T-helper 22 cell (primary cell): ENCODE measurements around the gene EFNA4.
"Not testable (repeated sequence)": the region's sequence is repeated elsewhere in the genome, so short reads cannot be mapped to it uniquely, and the experiment has no call there.

ENCODE experiments used
- DNase-seq: peaks from one replicate; pipeline ENCODE4 v3.0.0-alpha.2; 2020; ENCODE audit warnings: low read depth

The EFNA4 gene

DNA sequence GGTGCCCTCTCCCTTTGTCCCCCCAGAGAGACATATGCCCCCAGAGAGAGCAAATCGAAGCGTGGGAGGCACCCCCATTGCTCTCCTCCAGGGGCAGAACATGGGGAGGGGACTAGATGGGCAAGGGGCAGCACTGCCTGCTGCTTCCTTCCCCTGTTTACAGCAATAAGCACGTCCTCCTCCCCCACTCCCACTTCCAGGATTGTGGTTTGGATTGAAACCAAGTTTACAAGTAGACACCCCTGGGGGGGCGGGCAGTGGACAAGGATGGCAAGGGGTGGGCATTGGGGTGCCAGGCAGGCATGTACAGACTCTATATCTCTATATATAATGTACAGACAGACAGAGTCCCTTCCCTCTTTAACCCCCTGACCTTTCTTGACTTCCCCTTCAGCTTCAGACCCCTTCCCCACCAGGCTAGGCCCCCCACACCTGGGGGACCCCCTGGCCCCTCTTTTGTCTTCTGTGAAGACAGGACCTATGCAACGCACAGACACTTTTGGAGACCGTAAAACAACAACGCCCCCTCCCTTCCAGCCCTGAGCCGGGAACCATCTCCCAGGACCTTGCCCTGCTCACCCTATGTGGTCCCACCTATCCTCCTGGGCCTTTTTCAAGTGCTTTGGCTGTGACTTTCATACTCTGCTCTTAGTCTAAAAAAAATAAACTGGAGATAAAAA, 23.5 kb downstream of the EFNA4 start:
- no peak for DNase-seq

DNA sequence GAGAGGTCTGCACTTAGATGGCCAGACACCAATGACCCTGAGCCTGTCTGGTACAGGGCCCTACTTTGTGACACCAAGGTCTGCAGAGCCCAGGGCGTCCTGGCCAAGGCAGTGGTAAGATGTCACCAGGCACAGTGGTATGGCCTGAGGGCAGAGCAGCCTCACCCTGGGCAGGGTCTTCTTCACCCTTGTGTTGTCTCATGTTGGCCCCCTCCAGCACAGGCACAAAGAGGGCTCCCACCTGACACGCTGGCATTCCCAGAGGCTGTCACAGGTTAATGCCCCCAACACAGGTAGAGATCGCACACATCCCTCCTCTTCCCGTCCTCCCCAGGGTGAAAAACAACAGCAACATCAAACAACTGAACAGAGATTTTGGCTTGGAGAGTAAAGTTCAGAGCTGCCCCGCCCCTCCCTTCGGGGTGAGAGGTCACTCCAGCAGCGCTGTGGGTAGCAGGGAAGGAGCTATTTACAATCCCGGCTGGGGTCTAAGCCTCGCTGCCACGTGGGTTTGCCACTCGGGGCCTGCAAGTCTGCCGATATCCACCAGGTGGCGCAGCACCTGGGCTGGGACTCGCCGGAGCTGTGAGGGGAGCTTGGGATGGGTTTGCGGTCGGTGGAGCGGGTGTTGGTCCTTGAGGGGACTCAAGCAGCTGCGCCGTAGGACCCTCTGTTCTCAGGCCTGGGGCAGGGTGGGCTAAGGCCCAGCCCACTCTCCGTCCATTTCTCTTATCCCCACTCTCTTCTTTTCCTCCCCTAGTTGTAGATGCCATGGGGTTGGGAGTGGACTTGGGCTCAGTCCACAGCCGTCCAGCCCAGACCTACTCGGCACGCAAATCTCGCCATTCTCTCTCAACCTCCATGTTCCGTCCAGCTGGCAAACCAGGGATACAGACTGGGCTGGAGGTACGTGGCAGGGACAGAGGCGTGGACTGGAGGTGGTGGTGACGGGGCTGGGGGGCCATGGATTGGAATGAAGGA, 27.8 kb downstream of the EFNA4 start:
- peak; percentile 60 for DNase-seq

DNA sequence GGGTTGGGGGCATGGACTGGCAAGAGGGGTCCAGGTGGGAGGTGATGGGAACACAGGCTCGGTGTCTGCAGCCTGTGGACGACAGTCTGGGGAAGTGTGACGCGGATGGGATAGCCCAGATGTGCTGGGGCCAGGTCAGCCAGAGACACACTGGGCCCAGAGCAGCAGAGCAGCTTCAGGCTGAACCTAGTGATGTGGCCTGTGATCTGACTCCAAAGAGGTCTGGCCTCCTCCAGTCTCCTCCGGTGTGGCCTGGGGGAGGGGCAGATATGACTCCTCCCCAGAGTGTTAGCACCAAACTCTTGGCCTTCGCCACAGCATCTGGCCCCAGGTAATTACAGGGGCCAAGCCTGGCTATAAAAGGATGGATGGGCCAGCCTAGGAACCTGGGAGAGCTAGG, 28.6 kb downstream of the EFNA4 start:
- no peak for DNase-seq

DNA sequence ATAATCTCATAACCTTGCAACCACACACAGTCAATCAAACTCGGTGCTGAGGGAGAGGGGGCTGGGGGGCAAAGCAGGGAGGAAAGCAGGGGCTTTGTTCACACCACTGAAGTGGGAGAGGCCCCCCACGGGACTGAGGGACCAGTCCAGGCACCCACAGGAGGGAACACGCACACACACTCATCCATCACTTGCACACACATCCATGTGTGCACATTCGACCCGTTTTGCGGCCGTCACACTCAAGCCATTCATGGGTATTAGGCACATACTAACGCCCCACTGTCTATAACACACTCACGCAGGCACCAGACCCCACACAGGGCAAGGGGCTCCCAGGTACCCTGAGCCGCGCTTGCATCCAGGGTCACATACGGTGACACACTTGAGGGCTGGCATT, 29.1 kb downstream of the EFNA4 start:
- DNase-seq, result no peak

DNA sequence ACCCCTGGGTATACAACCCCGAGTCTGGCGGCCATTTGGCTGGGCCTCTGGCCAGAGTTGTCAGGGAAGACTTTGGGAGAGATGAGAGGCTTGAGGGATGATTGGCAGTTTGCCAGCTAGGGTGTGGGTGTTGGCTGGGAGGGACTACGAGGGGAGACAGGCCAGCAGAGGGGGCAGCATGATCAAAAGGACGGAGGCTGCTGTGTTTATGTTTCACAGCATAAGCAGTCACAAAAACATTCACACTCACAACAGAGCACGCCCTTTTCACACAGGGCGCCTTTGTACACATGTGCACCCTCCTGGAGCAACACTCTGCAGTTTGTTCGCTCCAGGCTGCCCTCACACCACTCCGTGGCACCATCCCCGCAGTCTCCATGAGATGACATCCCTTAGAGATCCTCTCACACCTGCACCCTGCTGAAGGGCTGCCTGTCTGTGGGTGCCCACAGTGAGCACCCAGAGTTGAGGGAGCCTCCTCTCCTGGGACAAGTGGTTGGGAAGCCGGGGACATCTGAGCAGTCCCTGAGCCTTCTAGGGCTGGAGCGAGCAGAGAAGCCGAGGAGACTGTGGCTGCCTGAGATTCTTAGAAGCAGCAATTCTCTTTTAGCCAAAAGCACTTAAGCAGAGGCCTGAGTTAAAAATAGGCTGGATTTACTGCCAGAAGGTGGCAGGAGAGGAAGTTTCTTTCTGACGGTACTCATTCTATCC, 30.5 kb downstream of the EFNA4 start:
- no peak for DNase-seq

DNA sequence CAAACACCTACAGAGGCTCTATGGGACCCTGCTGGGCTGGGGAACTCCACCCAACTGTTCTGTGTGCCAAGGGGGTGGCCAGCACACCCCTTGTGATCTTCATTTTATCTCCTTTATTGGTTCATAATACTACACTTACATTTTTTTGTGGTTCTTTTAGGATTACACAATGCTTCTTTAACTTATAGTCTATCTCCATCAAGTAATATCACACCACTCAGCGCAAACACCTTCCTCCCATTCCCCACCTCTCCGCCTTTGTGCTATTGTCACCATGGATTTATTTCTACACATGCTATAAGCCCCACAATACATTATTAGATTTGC, 31.0 kb downstream of the EFNA4 start:
- DNase-seq, result no peak

DNA sequence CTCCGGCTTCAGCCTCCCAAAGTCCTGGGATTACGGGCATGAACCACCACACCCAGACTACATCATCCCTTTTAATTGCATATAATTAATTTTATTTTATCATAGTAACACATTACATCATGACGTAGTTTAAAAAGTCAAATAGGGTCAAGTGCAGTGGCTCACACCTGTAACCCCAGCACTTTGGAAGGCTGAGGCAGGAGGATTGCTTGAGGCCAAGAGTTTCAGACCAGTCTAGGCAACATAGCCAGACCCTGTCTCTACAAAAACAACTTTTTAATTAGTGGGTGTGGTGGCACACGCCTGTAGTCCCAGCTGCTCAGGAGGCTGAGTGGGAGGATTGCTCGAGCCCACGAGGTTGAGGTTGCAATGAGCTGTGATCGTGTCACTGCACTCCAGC, 35.8 kb downstream of the EFNA4 start:
- no peak for DNase-seq

DNA sequence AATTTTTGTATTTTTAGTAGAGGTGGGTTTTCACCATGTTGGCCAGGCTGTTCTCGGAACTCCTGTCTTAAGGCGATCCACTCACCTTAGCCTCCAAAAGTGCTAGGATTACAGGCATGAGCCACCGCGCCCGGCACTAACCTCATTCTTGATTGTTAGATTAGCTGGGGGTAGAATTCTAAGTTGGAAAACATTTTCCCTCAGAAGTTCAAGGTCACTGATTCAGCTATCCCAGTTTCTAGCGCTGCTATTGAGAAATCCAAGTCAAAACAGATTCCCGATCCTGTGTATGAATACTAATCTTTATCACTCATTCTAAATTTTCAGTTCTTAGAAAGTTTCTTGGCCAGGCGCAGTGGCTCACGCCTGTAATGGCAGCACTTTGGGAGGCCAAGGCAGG, 39.8 kb downstream of the EFNA4 start:
- DNase-seq, result no peak

DNA sequence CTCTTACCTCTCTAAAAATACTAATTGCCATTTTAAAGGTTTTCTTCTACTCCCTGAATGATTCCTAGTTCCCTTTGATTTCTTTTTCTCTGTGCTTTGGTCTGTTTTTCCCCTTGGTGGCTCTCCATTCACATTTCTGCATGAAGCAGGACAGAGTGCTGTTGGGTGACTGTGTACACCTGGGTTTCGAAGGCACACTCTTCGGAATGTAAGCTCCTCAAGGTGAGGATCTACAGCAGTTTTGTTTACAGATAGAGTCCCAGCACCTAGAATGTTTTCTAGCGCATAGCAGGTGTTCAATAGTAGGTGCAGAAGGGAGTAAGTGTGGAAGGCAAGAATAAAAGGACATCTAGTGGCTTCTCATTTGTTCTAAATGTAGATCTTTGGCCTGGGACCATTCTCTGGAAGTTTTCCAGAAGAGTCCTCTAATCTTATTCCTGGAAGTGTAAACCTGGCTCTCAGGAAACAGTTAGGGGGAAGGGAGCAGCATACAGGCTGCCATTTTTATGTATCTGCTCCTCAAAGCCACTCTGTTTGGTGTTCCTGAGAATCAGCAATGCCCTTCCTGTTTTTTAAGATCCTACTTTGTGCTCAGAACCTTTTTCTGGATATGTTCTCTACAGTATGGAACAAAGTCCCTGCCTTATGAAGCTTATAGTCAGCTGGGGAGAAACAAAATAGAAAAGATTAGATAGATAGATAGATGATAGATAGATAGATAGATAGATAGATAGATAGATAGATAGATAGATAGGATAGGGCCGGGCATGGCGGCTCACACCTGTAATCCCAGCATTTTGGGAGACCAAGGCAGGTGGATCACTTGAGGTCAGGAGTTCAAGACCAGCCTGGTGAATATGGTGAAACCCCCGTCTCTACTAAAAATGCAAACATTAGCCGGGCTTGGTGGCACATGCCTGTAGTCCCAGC, 41.3 kb downstream of the EFNA4 start:
- DNase-seq, result no peak

DNA sequence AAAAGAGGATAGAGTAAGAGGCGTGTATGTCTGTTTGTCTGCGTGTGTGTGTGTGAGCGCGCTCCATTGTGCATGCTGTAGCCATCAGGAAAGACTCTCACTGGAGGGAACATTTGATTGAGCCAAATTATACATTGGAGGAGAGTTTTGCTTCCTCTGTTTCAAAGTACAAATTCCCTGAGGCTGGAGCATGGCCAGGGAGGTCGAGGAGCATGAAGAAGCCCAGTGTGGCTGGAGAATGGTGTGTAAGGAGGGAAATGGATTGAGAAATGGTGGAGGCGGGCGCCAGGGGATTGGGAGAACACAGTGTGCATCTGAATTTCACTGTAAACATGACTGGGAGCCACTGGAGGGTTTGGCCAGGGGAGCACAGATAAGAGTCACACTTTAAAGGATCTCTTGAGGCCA, 42.1 kb downstream of the EFNA4 start:
- DNase-seq, result no peak

DNA sequence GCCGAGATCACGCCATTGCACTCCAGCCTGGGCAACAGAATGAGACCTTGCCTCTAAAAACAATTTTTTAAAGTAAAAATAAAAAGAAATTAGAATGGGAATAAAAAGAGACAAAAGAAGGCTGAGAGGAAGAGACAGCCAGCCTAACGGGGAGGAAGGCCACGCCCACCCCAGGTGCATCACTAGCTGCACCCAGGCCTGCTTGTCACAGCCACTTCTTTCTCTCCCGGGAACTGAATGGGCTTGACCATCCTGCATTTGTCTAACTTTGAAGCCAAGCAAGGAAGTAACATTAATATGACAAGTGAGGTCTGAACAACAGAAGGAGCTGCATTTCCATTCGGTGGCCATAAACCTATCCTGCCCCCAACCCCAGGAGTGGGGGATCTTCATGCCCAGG, 43.3 kb downstream of the EFNA4 start:
- no peak for DNase-seq

DNA sequence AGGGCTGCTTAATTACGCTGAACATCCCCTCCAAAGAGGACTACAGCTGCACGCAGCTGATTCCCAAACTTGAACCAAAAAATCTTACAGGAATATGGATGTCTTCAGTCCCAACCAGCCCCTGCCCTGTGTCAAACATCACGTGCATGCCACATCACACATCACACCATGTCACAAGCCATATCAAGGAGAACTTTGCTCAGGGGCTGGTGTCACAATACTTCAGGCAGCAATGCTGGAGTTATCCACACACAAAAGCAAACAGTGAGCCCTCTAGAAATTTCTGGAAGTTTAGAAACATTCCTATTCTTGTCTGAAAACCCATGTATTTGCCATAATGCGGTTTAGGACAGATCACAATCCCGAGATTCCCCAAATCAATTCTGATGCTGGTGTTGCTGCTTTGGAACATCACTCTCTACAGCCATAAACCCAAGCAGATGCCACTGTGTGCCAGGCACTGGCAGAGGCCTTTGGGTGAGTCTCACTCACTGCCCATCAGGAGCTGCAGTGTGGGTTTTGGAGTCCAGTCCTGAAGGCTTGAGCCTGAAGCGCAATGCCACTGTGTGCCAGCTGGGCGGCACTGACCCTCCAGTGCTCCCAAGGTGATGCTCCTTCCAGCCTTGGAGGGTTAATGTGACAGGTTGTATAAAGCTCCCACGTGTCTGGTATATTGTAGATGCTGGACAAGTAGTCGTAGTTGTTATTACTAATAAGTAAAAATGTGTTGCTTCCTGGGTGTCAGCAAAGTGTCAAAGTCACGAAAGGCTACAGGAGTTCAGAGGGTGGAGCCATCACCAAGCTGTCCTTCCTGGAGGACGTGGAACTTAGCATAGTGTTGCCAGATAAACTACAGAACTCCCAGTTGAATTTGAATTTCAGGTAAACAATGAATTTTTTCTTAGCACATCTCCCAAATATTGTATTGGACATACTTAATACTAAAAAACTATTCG, 44.0 kb downstream of the EFNA4 start:
- DNase-seq, result no peak

DNA sequence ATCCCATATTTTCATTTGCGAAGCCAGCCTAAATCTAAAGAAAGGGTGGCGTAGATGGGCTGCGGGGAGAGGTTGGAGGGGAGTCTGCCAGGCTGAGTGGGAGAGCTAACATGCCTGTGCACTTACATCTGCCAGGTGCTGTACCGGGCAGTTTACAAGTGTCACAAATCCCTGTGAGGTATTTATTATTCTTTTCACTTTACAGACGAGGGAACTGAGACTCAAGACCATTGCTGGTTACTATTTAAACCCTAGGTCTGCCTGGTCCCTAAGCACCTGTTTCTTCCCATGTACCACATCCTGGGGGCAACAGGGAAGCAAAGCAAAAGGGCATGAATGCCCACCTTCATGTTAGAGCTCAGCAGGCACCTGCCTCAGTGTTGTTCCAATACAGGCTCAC, 44.8 kb downstream of the EFNA4 start:
- no peak for DNase-seq

DNA sequence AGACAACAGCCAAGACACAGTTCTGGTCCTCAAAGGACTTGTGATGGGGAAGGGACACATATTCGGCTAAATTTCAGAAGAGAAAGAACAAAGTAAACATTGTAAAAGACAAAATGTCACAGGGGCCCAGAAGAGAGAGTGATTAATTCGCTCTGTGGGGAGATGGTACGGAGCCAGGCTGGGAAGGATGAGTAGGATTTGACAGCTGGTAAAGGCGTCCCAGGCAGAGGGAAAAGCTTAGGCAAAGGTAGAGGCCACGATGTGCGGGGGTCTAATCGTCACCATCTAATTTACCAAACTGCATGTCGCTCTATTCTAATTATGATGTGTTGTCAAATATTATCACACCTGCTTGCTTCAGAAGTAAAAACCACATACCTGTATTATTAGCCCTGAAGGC, 46.8 kb downstream of the EFNA4 start:
- no peak for DNase-seq

DNA sequence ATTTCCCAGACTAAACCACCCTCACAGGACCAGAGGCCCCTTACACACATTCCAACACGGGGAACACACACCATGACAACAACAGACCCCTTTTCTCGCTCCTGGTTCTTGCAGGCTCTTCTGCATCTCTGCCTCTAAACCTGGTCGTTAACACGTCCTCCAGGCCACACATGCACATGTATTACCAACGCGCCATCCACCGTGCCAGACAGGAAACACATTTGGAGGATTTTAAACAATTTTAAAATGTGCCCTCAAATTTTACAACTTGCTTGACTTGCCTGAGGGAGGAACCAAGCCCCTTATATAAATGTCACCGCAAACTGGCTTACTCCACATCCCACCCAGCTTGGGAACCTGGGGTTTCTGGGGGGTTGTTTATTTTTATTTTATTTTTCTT, 47.3 kb downstream of the EFNA4 start:
- no peak for DNase-seq

DNA sequence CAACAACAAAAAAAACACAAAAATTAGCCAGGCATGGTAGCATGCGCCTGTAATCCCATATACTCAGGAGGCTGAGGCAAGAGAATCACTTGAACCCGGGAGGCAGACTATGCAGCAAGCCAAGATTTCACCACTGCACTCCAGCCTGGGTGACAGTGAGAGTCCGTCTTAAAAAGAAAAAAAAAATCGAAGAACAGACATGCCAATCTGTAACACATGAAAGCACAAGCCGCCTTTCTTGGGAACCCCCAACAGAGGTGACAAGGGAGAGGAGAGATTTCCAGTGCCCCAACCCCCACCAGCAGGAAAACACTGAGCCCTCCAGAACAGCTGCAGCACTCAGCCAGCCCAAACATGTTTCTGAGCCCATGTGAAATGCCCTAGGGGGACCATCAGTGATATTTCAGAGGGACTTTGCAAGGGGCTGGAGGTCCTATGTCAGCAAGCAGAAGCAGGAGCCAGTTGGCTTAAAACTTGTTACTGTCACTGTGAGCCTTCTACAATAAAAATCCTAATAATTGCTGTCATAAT, 50.0 kb downstream of the EFNA4 start:
- DNase-seq, result no peak

DNA sequence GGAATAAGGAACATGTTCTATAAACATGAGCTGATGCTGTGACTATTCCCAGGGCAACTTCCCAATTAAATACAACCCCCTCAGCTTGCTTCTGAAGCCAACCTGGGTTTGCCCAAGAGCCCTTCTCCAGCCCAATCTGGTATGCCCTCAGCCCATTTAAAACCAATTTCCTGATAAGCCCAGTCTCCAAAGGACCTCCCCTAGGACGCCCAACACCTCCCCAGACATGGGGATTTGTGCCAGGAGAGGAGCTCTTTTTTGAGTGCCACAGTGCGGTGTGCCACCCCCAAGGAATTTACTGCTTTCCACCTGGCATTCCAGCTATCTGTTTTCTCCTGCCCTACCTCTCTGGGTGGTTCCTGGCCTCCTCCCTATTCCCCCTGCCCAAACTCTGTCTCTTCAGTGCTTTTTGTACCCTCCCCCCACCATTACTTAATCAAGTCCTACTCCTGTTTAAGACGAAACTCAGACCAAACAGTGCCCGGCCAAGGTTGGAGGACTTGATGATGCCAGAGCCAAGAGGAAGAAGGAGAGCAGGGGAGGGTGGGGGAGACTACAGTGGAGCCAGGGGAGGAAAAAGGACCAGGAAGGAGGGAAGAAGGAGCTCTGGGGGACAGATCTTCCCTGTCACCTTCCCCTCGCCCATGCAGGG, 52.7 kb downstream of the EFNA4 start:
- no peak for DNase-seq

DNA sequence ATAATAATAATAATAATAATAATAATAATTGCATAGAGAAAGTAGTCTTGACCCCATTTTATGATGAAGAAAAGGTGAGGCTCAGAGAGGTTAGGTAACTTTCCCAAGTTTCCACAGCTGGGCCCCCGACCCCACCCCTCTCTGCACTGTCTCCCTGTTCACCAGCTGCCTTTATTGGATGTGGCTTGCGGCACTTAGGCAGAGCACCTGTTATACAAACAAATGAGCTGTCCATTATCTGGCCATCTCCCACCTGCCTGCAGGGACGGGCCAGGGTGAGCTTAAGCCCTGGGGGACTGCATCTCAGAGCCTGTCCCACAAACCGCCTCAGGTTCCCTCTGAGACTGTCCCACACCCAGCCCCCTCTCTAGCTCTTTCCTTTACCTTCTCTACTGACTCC, 54.1 kb downstream of the EFNA4 start:
- DNase-seq, result no peak

DNA sequence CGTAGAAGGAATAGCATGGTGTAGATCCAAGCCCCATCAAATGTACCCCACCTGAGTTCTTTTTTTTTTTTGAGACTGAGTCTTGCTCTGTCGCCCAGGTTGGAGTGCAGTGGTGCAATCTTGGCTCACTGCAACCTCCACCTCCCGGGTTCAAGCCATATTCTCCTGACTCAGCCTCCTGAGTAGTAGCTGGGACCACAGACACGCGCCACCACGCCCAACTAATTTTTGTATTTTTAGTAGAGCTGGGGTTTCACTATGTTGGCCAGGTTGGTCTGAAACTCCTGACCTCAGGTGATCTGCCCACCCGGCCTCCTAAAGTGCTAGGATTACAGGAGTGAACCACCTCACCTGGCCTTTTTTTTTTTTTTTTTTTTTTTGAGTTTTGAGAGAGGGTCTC, 54.5 kb downstream of the EFNA4 start:
- DNase-seq, result not testable (repeated sequence)
